ENCODE results near the gene F12.

DNA sequence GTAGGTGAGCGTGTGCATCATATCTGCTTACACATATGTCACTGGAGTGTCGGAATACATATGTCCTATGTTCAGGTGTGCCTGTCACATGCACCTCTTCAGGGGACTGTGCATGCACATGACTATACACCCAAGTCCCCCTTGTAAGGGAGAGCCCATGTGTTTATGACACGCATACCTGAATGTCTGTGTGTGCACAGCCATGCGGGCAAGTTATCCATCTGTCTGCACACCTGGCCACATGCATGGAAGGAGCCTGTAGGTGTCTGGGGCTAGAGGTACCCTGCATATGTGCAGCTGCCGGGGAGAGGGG, 52.3 kb downstream of the F12 start:
- TF ChIP-seq, protein P1, sequence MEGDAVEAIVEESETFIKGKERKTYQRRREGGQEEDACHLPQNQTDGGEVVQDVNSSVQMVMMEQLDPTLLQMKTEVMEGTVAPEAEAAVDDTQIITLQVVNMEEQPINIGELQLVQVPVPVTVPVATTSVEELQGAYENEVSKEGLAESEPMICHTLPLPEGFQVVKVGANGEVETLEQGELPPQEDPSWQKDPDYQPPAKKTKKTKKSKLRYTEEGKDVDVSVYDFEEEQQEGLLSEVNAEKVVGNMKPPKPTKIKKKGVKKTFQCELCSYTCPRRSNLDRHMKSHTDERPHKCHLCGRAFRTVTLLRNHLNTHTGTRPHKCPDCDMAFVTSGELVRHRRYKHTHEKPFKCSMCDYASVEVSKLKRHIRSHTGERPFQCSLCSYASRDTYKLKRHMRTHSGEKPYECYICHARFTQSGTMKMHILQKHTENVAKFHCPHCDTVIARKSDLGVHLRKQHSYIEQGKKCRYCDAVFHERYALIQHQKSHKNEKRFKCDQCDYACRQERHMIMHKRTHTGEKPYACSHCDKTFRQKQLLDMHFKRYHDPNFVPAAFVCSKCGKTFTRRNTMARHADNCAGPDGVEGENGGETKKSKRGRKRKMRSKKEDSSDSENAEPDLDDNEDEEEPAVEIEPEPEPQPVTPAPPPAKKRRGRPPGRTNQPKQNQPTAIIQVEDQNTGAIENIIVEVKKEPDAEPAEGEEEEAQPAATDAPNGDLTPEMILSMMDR (IDR thresholded peaks at IDR 0.05) = no peak
- no peak for TF ChIP-seq EP300 (IDR thresholded peaks at IDR 0.05)
- no peak for TF ChIP-seq POLR2A (IDR thresholded peaks at IDR 0.05)
